Hepatocyte (in vitro differentiated cells): ENCODE data around the gene NNAT. TPM values are rescaled to one million over a fixed set of nuclear protein-coding genes. Genes with fewer than 3 reads are reported as not detected.

Experiments
- DNase-seq: peaks from one replicate; pipeline ENCODE4 v3.0.0-alpha.2; 2016; ENCODE audit warnings: low spot score
- H2AFZ ChIP-seq: fragments of 200-600 bp; sonication (generic); 2 replicates; pipeline ENCODE4 v1.6.0; 2016; ENCODE audit warnings: antibody characterized with exemption, mild to moderate bottlenecking
- H3K27ac ChIP-seq: fragments of 200-600 bp; sonication (generic); 2 replicates; pipeline ENCODE4 v1.5.1; 2016; ENCODE audit warnings: mild to moderate bottlenecking
- H3K27me3 ChIP-seq: fragments of 200-600 bp; sonication (generic); 2 replicates; pipeline ENCODE4 v1.6.1; 2016
- H3K36me3 ChIP-seq: fragments of 200-600 bp; sonication (generic); replicated peaks from 2 replicates; pipeline ENCODE4 v1.5.1; 2016; ENCODE audit warnings: low read depth; ENCODE audit not compliant: insufficient read depth
- H3K4me1 ChIP-seq: fragments of 200-600 bp; sonication (generic); 2 replicates; pipeline ENCODE4 v1.5.1; 2016; ENCODE audit warnings: mild to moderate bottlenecking, moderate library complexity; ENCODE audit not compliant: insufficient read depth
- H3K4me2 ChIP-seq: fragments of 200-600 bp; sonication (generic); 2 replicates; pipeline ENCODE4 v1.6.0; 2016
- H3K4me3 ChIP-seq: fragments of 200-600 bp; sonication (generic); 2 replicates; pipeline ENCODE4 v1.5.1; 2016; ENCODE audit warnings: mild to moderate bottlenecking
- H3K79me2 ChIP-seq: fragments of 200-600 bp; sonication (generic); 2 replicates; pipeline ENCODE4 v1.6.0; 2017; ENCODE audit warnings: mild to moderate bottlenecking
- H3K9me2 ChIP-seq: fragments of 200-600 bp; sonication (generic); replicated peaks from 2 replicates; pipeline ENCODE4 v1.6.0; 2017; ENCODE audit warnings: mild to moderate bottlenecking; ENCODE audit not compliant: insufficient read depth
- H3K9me3 ChIP-seq: fragments of 200-600 bp; sonication (generic); 2 replicates; pipeline ENCODE4 v1.5.1; 2016; ENCODE audit warnings: low read depth, mild to moderate bottlenecking
- H4K20me1 ChIP-seq: fragments of 200-600 bp; sonication (generic); 2 replicates; pipeline ENCODE4 v1.6.0; 2016; ENCODE audit warnings: mild to moderate bottlenecking; ENCODE audit not compliant: insufficient read depth, poor library complexity, severe bottlenecking
- EZH2 ChIP-seq: fragments of 200-600 bp; sonication (generic); IDR thresholded peaks from 2 replicates; pipeline ENCODE4 v1.6.1; 2016; ENCODE audit warnings: antibody characterized with exemption, mild to moderate bottlenecking, borderline replicate concordance
- EZH2phosphoT487 ChIP-seq: fragments of 200-600 bp; sonication (generic); IDR thresholded peaks from one replicate; pipeline ENCODE4 v1.6.1; 2018; ENCODE audit warnings: antibody characterized with exemption, mild to moderate bottlenecking, low read depth, moderate library complexity; ENCODE audit not compliant: unreplicated experiment, severe bottlenecking
- WGBS: methylation state at CpG from one replicate; pipeline ENCODE4 v1.1.6; 2016; ENCODE audit warnings: low lambda C conversion rate; ENCODE audit errors: missing lambda C conversion rate; 5-methylcytosine and 5-hydroxymethylcytosine counted together
- polyA plus RNA-seq: library from polyadenylated mRNA; unstranded; fragments of >200 nt; fragmentation: Nextera tagmentation; extraction: Ambion mirVana; gene quantifications from 2 replicates; pipeline ENCODE4 v1.2.1, GENCODE V29; 2016
- total RNA-seq: library from RNA; depleted of rRNA; stranded (reverse); fragments of >200 nt; gene quantifications from 2 replicates; pipeline ENCODE4 v1.2.3, GENCODE V29; 2014
- TF ChIP-seq, protein P1 (sequence below): fragments of 200-600 bp; sonication (generic); IDR thresholded peaks from 2 replicates; pipeline ENCODE4 v1.5.1; 2016; ENCODE audit warnings: antibody characterized with exemption, mild to moderate bottlenecking; ENCODE audit not compliant: poor library complexity

NNAT gene
- total and polyA plus RNA-seq, 2 experiments from 2014 or later: 1.1 TPM; not detected in 1

DNA sequence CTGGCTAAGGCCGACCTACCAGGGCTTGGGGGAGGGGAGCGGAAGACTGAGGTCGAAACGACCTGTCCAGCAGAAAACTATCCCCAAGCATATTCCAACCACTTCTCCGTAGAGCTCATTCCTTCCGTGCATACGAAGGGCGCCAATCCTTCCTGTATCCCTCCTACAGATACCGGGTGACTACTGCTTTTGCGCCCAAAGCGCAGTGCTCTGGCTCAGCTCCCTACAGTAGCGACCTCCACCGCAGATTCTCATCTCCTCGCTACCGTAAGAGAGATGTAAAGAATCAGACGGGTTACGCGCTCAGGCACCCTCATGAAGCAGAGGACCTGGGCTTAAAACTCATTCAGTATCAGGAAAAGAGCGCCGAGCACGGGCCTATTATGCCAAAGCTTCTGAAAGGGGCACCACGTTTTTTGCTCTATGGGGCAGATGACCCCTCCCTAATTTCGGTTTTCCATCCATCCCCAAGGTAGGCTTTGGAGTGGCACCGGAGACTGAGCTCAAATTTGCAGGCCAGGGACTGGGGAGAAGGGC lies 563 bp upstream of the NNAT start:
- H3K4me1 ChIP-seq: peaks cover 57% of the 10 kb centered on the region
- no peak overlapping the region for H2AFZ ChIP-seq
- H4K20me1 ChIP-seq: peaks cover 73% of the 10 kb centered on the region
- no peak overlapping the region for H3K27ac ChIP-seq
- H3K79me2 ChIP-seq: peaks cover 97% of the 10 kb centered on the region
- no peaks in the 10 kb centered on the region for H3K9me2 ChIP-seq
- TF ChIP-seq EZH2phosphoT487 (no peak), EZH2 (no peak)
- TF ChIP-seq, protein P1, sequence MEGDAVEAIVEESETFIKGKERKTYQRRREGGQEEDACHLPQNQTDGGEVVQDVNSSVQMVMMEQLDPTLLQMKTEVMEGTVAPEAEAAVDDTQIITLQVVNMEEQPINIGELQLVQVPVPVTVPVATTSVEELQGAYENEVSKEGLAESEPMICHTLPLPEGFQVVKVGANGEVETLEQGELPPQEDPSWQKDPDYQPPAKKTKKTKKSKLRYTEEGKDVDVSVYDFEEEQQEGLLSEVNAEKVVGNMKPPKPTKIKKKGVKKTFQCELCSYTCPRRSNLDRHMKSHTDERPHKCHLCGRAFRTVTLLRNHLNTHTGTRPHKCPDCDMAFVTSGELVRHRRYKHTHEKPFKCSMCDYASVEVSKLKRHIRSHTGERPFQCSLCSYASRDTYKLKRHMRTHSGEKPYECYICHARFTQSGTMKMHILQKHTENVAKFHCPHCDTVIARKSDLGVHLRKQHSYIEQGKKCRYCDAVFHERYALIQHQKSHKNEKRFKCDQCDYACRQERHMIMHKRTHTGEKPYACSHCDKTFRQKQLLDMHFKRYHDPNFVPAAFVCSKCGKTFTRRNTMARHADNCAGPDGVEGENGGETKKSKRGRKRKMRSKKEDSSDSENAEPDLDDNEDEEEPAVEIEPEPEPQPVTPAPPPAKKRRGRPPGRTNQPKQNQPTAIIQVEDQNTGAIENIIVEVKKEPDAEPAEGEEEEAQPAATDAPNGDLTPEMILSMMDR: no peak
- 98% methylated on average over 24 of the region's 24 CpGs for WGBS
- no peak overlapping the region for H3K4me3 ChIP-seq
- no peak for DNase-seq
- H3K4me2 ChIP-seq: no peak overlapping the region
- no peaks in the 10 kb centered on the region for H3K36me3 ChIP-seq
- no peaks in the 10 kb centered on the region for H3K27me3 ChIP-seq
- H3K9me3 ChIP-seq: no peaks in the 10 kb centered on the region

DNA sequence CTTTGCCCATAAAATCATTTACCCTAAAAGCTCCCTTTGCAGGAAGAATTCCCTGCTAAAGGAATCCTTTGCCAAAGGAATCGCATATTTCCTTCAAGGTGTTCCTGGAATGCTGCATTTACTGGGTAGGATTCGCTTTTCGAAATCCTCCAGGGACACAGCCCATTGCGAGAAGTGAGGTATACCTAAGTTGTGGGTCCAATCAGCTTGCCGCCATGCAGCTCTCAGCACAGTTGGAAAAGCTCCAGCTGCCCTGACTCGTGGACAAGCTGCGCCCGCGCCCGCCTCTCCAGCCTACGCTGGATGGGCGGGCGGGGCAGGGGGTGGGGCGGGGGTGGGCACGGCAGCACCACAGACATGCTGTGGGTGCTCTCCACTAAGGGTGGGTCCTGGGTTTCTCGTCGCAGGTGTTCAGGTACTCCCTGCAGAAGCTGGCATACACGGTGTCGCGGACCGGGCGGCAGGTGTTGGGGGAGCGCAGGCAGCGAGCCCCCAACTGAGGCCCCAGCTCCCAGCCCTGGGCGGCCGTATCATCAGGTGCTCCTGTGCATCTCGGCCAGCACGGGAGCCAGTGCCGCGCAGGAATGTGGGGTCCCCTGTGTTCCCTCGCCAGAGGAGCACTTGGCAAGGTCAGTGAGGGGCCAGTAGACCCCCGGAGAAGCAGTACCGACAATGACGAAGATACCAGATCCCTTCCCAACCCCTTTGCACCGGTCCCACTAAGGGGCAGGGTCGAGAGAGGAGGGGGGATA lies 1.4 kb downstream of the NNAT start:
- H2AFZ ChIP-seq: no peak overlapping the region
- H3K4me1 ChIP-seq: peaks cover 48% of the 10 kb centered on the region
- peaks cover 100% of the 10 kb centered on the region for H3K79me2 ChIP-seq
- peaks cover 64% of the 10 kb centered on the region for H4K20me1 ChIP-seq
- no peaks in the 10 kb centered on the region for H3K36me3 ChIP-seq
- no peaks in the 10 kb centered on the region for H3K9me2 ChIP-seq
- no peak for TF ChIP-seq EZH2
- no peak for TF ChIP-seq EZH2phosphoT487
- TF ChIP-seq, protein P1: no peak
- H3K4me2 ChIP-seq: no peak overlapping the region
- H3K4me3 ChIP-seq: no peak overlapping the region
- no peak overlapping the region for H3K27ac ChIP-seq
- H3K9me3 ChIP-seq: no peaks in the 10 kb centered on the region
- H3K27me3 ChIP-seq: no peaks in the 10 kb centered on the region
- WGBS: 96% methylated on average over 30 of the region's 36 CpGs
- DNase-seq: no peak

DNA sequence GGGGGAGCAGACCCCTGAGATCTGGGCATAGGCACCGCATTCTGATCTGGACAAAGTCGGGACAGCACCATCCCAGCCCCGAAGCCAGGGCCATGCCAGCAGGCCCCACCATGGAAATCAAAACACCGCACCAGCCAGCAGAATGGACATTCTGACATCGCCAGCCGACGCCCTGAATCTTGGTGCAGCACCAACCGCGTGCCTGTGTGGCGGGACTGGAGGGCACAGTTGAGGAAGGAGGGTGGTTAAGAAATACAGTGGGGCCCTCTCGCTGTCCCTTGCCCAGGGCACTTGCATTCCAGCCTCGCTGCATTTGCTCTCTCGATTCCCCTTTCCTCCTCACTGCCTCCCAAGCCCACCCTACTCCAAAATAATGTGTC lies 2.0 kb downstream of the NNAT start:
- no peak overlapping the region for H2AFZ ChIP-seq
- H3K4me1 ChIP-seq: peaks cover 42% of the 10 kb centered on the region
- 97% methylated on average over 13 of the region's 13 CpGs for WGBS

More for the DNA sequence above, 2.0 kb downstream of the NNAT start:
- peaks cover 62% of the 10 kb centered on the region for H4K20me1 ChIP-seq
- no peak overlapping the region for H3K4me3 ChIP-seq
- no peaks in the 10 kb centered on the region for H3K27me3 ChIP-seq
- peaks cover 96% of the 10 kb centered on the region for H3K79me2 ChIP-seq
- H3K36me3 ChIP-seq: no peaks in the 10 kb centered on the region
- no peaks in the 10 kb centered on the region for H3K9me3 ChIP-seq
- H3K4me2 ChIP-seq: no peak overlapping the region
- no peak for DNase-seq
- no peak overlapping the region for H3K27ac ChIP-seq
- no peak for TF ChIP-seq EZH2phosphoT487
- TF ChIP-seq EZH2: no peak
- TF ChIP-seq, protein P1: no peak
- no peaks in the 10 kb centered on the region for H3K9me2 ChIP-seq
